ENCODE measurements around the gene LRCH4. TPM values are rescaled to one million over a fixed set of nuclear protein-coding genes. Genes with fewer than 3 reads are reported as not detected.
"Not testable (repeated sequence)": the region's sequence is repeated elsewhere in the genome, so short reads cannot be mapped to it uniquely, and the experiment has no call there.

The LRCH4 gene
- total RNA-seq, 4 donors from 2014 or later, result 42.0 to 82.2 (median 63.7) TPM

GRCh38 chr7:100567751-100568175, 18.2 kb downstream of the LRCH4 start:
- intact Hi-C loops (cut with DNase I; ENCODE audit: low total_unique reads), result loop anchor here (10.0 kb wide), 1 partner anchor 287 kb away; the partner anchor contains the start of gene SLC12A9
- 69 to 75% methylated on average over 3 of the region's 3 CpGs for WGBS, 2 donors

GRCh38 chr7:100567031-100567730, 18.7 kb downstream of the LRCH4 start:
- TF ChIP-seq CTCF (IDR thresholded peaks at IDR 0.05) (no peak), POLR2A (IDR thresholded peaks at IDR 0.05) (no peak)
- 63 to 71% methylated on average over 12 of the region's 12 CpGs for WGBS, 2 donors
- intact Hi-C loops (cut with DNase I; ENCODE audit: low total_unique reads), result loop anchor here (10.0 kb wide), 1 partner anchor 288 kb away; the partner anchor contains the start of gene SLC12A9
- no peak for DNase-seq (ENCODE audit: low spot score in 2 of 2)
- H3K4me3 ChIP-seq (ENCODE audit: low read depth, poor library complexity, severe bottlenecking), result no peak overlapping the region

More at GRCh38 chr7:100567751-100568175, 18.2 kb downstream of the LRCH4 start:
- TF ChIP-seq CTCF (IDR thresholded peaks at IDR 0.05) (no peak), POLR2A (IDR thresholded peaks at IDR 0.05) (no peak)
- H3K4me3 ChIP-seq (ENCODE audit: low read depth, poor library complexity, severe bottlenecking), result no peak overlapping the region
- DNase-seq (ENCODE audit: low spot score in 2 of 2), result no peak

- WGBS, 2 donors, result 84 to 91% methylated on average over 6 of the region's 6 CpGs
- TF ChIP-seq POLR2A (IDR thresholded peaks at IDR 0.05) (no peak), CTCF (IDR thresholded peaks at IDR 0.05) (no peak)
- H3K4me3 ChIP-seq (ENCODE audit: low read depth, poor library complexity, severe bottlenecking), result no peak overlapping the region
- DNase-seq (ENCODE audit: low spot score in 2 of 2), result no peak
- intact Hi-C loops (cut with DNase I; ENCODE audit: low total_unique reads), result loop anchor here (10.0 kb wide), 1 partner anchor 289 kb away; the partner anchor contains the start of gene SLC12A9
Measured at GRCh38 chr7:100566018-100566531, 19.9 kb downstream of the LRCH4 start.

GRCh38 chr7:100565133-100565571, 20.8 kb downstream of the LRCH4 start:
- intact Hi-C loops (cut with DNase I; ENCODE audit: low total_unique reads), result loop anchor here (10.0 kb wide), 1 partner anchor 290 kb away; the partner anchor contains the start of gene SLC12A9
- 95 to 96% methylated on average over 11 of the region's 11 CpGs for WGBS, 2 donors
- no peak for DNase-seq (ENCODE audit: low spot score in 2 of 2)
- TF ChIP-seq CTCF (IDR thresholded peaks at IDR 0.05) (no peak), POLR2A (IDR thresholded peaks at IDR 0.05) (no peak)
- no peak overlapping the region for H3K4me3 ChIP-seq (ENCODE audit: low read depth, poor library complexity, severe bottlenecking)

GRCh38 chr7:100564405-100564804, 21.5 kb downstream of the LRCH4 start:
- not testable (repeated sequence) for DNase-seq (ENCODE audit: low spot score in 2 of 2); H3K4me3 ChIP-seq (ENCODE audit: low read depth, poor library complexity, severe bottlenecking)
- intact Hi-C loops (cut with DNase I; ENCODE audit: low total_unique reads), result loop anchor here (10.0 kb wide), 1 partner anchor 290 kb away; the partner anchor contains the start of gene SLC12A9
- 92% methylated on average over 6 of the region's 6 CpGs for WGBS, 2 donors

- no peak overlapping the region for H3K4me3 ChIP-seq (ENCODE audit: low read depth, poor library complexity, severe bottlenecking)
- 30 to 32% methylated on average over 12 of the region's 12 CpGs for WGBS, 2 donors
- intact Hi-C loops (cut with DNase I; ENCODE audit: low total_unique reads), result loop anchor here (10.0 kb wide), 1 partner anchor 291 kb away; the partner anchor contains the start of gene SLC12A9
- DNase-seq (ENCODE audit: low spot score in 2 of 2), result peak; percentile 84 to 97
- TF ChIP-seq CTCF (IDR thresholded peaks at IDR 0.05), result peak in 1 of 3 donors; percentile 89
- no peak for TF ChIP-seq POLR2A (IDR thresholded peaks at IDR 0.05)
Measured at GRCh38 chr7:100563809-100564400, 22.0 kb downstream of the LRCH4 start.

All from lower leg skin (tissue), 4 donors.